Ovary (tissue), 9 donors: Measurements from ENCODE around the gene HIPK3. TPM values are rescaled to one million over a fixed set of nuclear protein-coding genes. Genes with fewer than 3 reads are reported as not detected.

Experiments
- DNase-seq, 5 donors: peaks; one replicate each; pipeline ENCODE4 v3.0.0-alpha.2; 2019 to 2020
- H3K27ac ChIP-seq, 2 donors: fragments of 200-600 bp; one replicate each; pipeline versions ENCODE4 v1.5.1 to v1.8.0; 2019 to 2022
- H3K27me3 ChIP-seq: fragments of 200-600 bp; one replicate; pipeline ENCODE4 v1.8.0; 2022
- H3K36me3 ChIP-seq: fragments of 200-600 bp; sonication (generic); one replicate; pipeline ENCODE4 v1.5.1; 2019
- H3K4me1 ChIP-seq: one replicate; pipeline ENCODE4 v1.8.1; 2013; ENCODE audit warnings: mild to moderate bottlenecking, moderate library complexity; ENCODE audit not compliant: insufficient read depth
- H3K4me3 ChIP-seq: fragments of 200-600 bp; sonication (generic); one replicate; pipeline ENCODE4 v1.5.1; 2017
- H3K9me3 ChIP-seq, 2 donors: fragments of 200-600 bp in 1 of 2; sonication (generic) in 1 of 2; one replicate each; pipeline versions ENCODE4 v1.5.1 to v1.8.1; 2013 to 2019; ENCODE audit warnings: mild to moderate bottlenecking in 1 of 2, moderate library complexity in 1 of 2
- EP300 ChIP-seq: sonication (generic); formaldehyde crosslinking; IDR thresholded peaks from one replicate; pipeline ENCODE4 v1.6.1; 2017; ENCODE audit warnings: antibody characterized with exemption
- POLR2A ChIP-seq: fragments of 450-650 bp; IDR thresholded peaks from one replicate; pipeline ENCODE4 v1.6.1; 2017; ENCODE audit warnings: antibody characterized with exemption, mild to moderate bottlenecking, moderate library complexity
- WGBS, 3 donors: extraction: QIAGEN DNeasy Blood & Tissue Kit in 1 of 3; methylation state at CpG; one replicate each; pipeline versions ENCODE4 v1.1.5 to v1.1.7; 2013 to 2017; 5-methylcytosine and 5-hydroxymethylcytosine counted together
- intact Hi-C, 4 donors: fragments of 100-400 bp; cut with DNase I; formaldehyde crosslinking; loops; one replicate each; pipeline versions ENCODE4 v1.11.0 to v1.15.1; 2022 to 2023
- polyA plus RNA-seq, 2 donors: library from polyadenylated mRNA; stranded (reverse); fragments of 200-250 nt in 1 of 2; fragments of 350-450 nt in 1 of 2; fragmentation: Illumina TruSeq in 1 of 2; extraction: RNeasy Lipid Tissue Mini Kit (QIAGEN cat#74804) in 1 of 2; gene quantifications; one replicate each; pipeline ENCODE4 v1.2.3, GENCODE V29; 2013 to 2014
- total RNA-seq, 7 donors: library from RNA; depleted of rRNA in 2 of 7; stranded (reverse); fragments of >200 nt in 2 of 7; fragmentation: NEBNext Ultra II Directional in 3 of 7; extraction: Animal tissue kit (Norgen Biotek cat#: 25700) in 3 of 7; gene quantifications; one replicate each; pipeline versions ENCODE4 v1.1.0 to v1.2.4, GENCODE V29; 2016 to 2023
- TF ChIP-seq, protein P1 (sequence below), 3 donors: fragments of 450-650 bp in 2 of 3; fragments of 200-600 bp in 1 of 3; IDR thresholded peaks; one replicate each; pipeline versions ENCODE4 v1.5.1 to v1.8.0; 2016 to 2022; ENCODE audit warnings: antibody characterized with exemption in 3 of 3, mild to moderate bottlenecking in 1 of 3
- donor health status: DM: no; HTN: no; CAD: no; lungs with moderate emphysema.
- donor health status: DM: no; HTN: no; CAD: no.
- donor health status: Bipolar disorder and iron deficiency.
- donor health status: DM: yes; HTN: yes; CAD: no.
- donor health status: DM: no; HTN: no; CAD: no.
- donor health status: DM: yes; HTN: yes; CAD: no.

HIPK3 gene
- total and polyA plus RNA-seq, 9 donors: 28.0 to 252 (median 178) TPM

DNA sequence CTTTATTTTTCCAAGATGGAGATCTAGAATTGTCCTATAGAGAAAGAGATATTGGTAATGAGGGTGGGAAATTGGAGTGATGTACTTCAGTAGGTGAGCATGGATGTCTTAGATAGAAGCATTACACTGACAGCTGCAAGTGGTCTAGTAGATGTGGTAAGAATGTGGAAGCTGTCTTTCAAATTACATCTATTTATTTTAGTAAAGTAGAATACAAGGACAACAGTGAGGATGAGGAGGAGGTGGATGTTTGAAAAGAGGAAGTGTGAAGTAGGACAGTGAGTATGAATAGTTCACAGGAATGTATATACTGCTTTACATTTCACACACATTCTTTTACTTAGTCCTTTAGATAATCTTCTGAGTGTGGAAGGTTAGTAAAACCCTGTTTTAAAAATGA is 64.2 kb downstream of the HIPK3 start:
- no peak for DNase-seq
- H3K4me1 ChIP-seq: peaks cover 24% of the 10 kb centered on the region
- H3K27ac ChIP-seq: no peak overlapping the region
- H3K4me3 ChIP-seq: no peak overlapping the region
- intact Hi-C loops: loop anchor here in 3 of 4 donors (10.0 kb wide), 1 partner anchor 157 kb away; the partner anchor contains the start of gene CSTF3 (in 3 of the 3)
- TF ChIP-seq POLR2A (no peak), EP300 (no peak)
- TF ChIP-seq, protein P1, sequence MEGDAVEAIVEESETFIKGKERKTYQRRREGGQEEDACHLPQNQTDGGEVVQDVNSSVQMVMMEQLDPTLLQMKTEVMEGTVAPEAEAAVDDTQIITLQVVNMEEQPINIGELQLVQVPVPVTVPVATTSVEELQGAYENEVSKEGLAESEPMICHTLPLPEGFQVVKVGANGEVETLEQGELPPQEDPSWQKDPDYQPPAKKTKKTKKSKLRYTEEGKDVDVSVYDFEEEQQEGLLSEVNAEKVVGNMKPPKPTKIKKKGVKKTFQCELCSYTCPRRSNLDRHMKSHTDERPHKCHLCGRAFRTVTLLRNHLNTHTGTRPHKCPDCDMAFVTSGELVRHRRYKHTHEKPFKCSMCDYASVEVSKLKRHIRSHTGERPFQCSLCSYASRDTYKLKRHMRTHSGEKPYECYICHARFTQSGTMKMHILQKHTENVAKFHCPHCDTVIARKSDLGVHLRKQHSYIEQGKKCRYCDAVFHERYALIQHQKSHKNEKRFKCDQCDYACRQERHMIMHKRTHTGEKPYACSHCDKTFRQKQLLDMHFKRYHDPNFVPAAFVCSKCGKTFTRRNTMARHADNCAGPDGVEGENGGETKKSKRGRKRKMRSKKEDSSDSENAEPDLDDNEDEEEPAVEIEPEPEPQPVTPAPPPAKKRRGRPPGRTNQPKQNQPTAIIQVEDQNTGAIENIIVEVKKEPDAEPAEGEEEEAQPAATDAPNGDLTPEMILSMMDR (IDR thresholded peaks at IDR 0.05): no peak
- H3K36me3 ChIP-seq: no peaks in the 10 kb centered on the region
- H3K9me3 ChIP-seq: no peaks in the 10 kb centered on the region
- H3K27me3 ChIP-seq: no peaks in the 10 kb centered on the region

DNA sequence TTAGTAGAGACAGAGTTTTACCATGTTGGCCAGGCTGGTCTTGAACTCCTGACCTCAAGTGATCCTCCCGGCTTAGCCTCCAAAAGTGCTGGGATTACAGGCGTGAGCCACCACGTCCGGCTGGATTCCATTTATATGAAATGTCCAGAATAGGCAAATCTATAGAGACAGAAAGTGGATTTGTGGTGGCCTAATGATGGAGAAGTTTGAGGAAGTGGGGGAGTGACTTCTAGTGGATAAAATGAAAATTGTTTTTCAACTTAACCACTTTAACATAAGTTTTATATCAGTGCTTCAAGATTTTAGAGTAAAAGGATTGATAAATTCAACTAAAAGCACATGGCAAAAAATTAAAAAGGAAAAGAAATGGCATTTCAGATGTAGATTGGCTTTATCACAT is 66.2 kb downstream of the HIPK3 start:
- Histone ChIP-seq H3K9me3 (no peaks in the 10 kb centered on the region), H3K27me3 (no peaks in the 10 kb centered on the region), H3K4me1 (peaks cover 22% of the 10 kb centered on the region), H3K27ac (no peak overlapping the region), H3K4me3 (no peak overlapping the region), H3K36me3 (no peaks in the 10 kb centered on the region)
- 92 to 96% (median 95%) methylated on average over 4 of the region's 4 CpGs for WGBS, 3 donors
- intact Hi-C loops: loop anchor here in 3 of 4 donors (10.0 kb wide), 1 partner anchor 159 kb away; the partner anchor contains the start of gene CSTF3 (in 3 of the 3)
- DNase-seq: no peak
- no peak for TF ChIP-seq POLR2A
- TF ChIP-seq, protein P1 (IDR thresholded peaks at IDR 0.05): no peak
- TF ChIP-seq EP300: no peak

GRCh38 chr11:33324302-33324985 is 67.3 kb downstream of the HIPK3 start:
- H3K4me3 ChIP-seq: no peak overlapping the region
- TF ChIP-seq POLR2A (no peak), EP300 (no peak)
- TF ChIP-seq, protein P1 (IDR thresholded peaks at IDR 0.05): no peak
- no peak overlapping the region for H3K27ac ChIP-seq
- DNase-seq: no peak
- no peaks in the 10 kb centered on the region for H3K36me3 ChIP-seq
- H3K4me1 ChIP-seq: peaks cover 22% of the 10 kb centered on the region
- intact Hi-C loops: loop anchor here in 3 of 4 donors (10.0 kb wide), 1 partner anchor 160 kb away; the partner anchor contains the start of gene CSTF3 (in 3 of the 3)
- no peaks in the 10 kb centered on the region for H3K27me3 ChIP-seq
- H3K9me3 ChIP-seq: no peaks in the 10 kb centered on the region
- 88 to 95% (median 93%) methylated on average over 4 of the region's 4 CpGs for WGBS, 3 donors

DNA sequence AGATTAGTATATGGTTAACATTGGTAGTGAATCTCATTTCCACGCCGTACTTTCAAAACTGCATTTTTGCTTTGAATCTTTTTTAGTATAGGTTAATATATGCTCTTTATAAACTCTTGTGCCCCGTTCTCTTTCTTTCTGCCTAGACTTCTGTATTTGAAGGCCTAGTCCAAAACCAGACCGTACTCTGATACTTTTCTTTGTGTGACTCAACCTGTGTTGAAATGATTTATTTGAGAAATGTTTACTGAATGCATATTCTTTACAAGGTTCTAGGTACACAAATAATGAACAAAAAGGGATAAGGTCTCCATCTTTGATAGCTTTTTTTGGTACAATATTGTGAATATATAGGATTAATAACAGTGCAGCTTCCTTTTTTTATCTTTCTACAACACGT is 68.3 kb downstream of the HIPK3 start:
- DNase-seq: no peak
- H3K36me3 ChIP-seq: no peaks in the 10 kb centered on the region
- WGBS, 3 donors: 83 to 89% (median 83%) methylated on average over 5 of the region's 5 CpGs
- H3K4me3 ChIP-seq: no peak overlapping the region
- intact Hi-C loops: loop anchor here (5.0 to 10.0 kb wide), 2 partner anchors 68 to 161 kb away; partner anchors contain the start of genes CSTF3 (in 3 of the 4) and HIPK3 (in 1 of the 4)
- no peaks in the 10 kb centered on the region for H3K9me3 ChIP-seq
- TF ChIP-seq, protein P1 (IDR thresholded peaks at IDR 0.05): no peak
- no peak for TF ChIP-seq POLR2A
- TF ChIP-seq EP300: no peak
- no peak overlapping the region for H3K27ac ChIP-seq
- no peaks in the 10 kb centered on the region for H3K27me3 ChIP-seq
- peaks cover 17% of the 10 kb centered on the region for H3K4me1 ChIP-seq
